ENCODE results near the gene KBTBD4.

KBTBD4 gene

DNA sequence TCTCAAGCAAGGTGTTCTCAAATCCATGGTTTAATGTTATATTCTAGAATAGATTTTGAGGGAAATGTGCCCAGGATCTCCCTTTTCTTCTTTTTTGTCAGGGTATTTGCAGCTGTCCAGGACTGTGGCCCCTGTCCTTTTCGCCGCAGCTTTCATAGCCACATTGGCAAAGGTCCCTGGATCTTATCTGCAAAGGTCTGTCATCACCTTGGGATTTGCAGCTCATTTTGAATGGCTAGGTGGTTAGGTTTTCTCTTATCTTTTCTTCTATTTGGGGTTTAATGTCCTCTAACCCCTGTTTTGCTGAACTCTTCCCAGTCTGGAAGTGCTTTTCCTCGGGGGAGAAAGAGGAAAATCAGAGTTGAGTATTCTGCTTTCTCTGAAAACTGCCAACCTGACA lies 27.2 kb upstream of the KBTBD4 start:
- TF ChIP-seq, protein P1, sequence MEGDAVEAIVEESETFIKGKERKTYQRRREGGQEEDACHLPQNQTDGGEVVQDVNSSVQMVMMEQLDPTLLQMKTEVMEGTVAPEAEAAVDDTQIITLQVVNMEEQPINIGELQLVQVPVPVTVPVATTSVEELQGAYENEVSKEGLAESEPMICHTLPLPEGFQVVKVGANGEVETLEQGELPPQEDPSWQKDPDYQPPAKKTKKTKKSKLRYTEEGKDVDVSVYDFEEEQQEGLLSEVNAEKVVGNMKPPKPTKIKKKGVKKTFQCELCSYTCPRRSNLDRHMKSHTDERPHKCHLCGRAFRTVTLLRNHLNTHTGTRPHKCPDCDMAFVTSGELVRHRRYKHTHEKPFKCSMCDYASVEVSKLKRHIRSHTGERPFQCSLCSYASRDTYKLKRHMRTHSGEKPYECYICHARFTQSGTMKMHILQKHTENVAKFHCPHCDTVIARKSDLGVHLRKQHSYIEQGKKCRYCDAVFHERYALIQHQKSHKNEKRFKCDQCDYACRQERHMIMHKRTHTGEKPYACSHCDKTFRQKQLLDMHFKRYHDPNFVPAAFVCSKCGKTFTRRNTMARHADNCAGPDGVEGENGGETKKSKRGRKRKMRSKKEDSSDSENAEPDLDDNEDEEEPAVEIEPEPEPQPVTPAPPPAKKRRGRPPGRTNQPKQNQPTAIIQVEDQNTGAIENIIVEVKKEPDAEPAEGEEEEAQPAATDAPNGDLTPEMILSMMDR (IDR thresholded peaks at IDR 0.05; ENCODE audit: unreplicated experiment in 3 of 3) = no peak
- Mint-ChIP-seq H3K4me1 (peaks cover 29% of the 10 kb centered on the region), H3K27ac (peak overlapping the region in 2 of 3 experiments; percentile 51 to 56), H3K27me3 (ENCODE audit: low read depth) (no peaks in the 10 kb centered on the region), H3K4me3 (no peak overlapping the region), H3K36me3 (ENCODE audit: low read depth) (peaks cover 10% of the 10 kb centered on the region), H3K9me3 (no peaks in the 10 kb centered on the region)

DNA sequence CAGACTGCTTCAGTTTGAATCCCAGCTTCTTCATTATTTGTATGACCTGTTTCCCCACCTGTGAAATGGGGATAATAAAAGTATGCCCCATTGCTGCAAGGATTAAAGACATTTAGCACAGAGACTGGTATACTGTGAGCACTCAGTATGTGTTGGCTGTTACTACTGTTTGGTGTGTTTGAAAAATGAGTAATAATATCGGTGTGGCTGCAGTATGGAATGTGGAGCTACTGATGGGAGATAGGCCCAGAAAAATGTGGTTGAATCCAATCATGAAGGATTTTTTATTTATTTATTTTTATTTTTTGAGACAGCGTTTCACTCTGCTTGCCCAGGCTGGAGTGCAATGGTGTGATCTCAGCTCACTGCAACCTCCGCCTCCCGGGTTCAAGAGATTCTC lies 24.5 kb upstream of the KBTBD4 start:
- H3K4me1 Mint-ChIP-seq = peaks cover 32% of the 10 kb centered on the region
- no peak overlapping the region for H3K4me3 Mint-ChIP-seq
- H3K27ac Mint-ChIP-seq = no peak overlapping the region
- peaks cover 4% of the 10 kb centered on the region for H3K36me3 Mint-ChIP-seq (ENCODE audit: low read depth)
- H3K27me3 Mint-ChIP-seq (ENCODE audit: low read depth) = peaks cover 9% of the 10 kb centered on the region
- TF ChIP-seq, protein P1 (IDR thresholded peaks at IDR 0.05; ENCODE audit: unreplicated experiment in 3 of 3) = no peak
- no peaks in the 10 kb centered on the region for H3K9me3 Mint-ChIP-seq

DNA sequence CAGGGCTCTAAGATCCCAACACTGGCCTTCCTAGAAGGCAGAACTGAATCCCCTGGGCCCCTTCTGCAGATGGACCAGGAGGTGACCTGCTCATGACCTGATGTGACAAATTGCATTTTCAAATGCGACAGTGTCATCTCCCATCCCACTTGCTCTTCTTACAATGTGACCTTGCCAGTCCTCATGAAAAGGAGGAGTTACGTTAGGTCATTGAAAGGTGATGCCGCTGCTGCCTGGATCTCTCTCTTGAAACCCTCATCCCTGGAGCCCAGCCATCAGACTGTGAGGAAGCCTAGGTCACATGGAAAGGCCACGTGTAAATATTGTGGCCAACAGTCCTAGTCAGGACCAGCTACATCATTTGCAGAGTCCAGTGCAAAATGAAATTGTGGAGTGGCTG lies 21.1 kb upstream of the KBTBD4 start:
- no peak overlapping the region for H3K4me3 Mint-ChIP-seq
- TF ChIP-seq, protein P1 (IDR thresholded peaks at IDR 0.05; ENCODE audit: unreplicated experiment in 3 of 3) = no peak
- H3K4me1 Mint-ChIP-seq = peaks cover 5% of the 10 kb centered on the region
- peaks cover 14% of the 10 kb centered on the region for H3K27me3 Mint-ChIP-seq (ENCODE audit: low read depth)
- no peak overlapping the region for H3K27ac Mint-ChIP-seq
- no peaks in the 10 kb centered on the region for H3K9me3 Mint-ChIP-seq
- no peaks in the 10 kb centered on the region for H3K36me3 Mint-ChIP-seq (ENCODE audit: low read depth)

DNA sequence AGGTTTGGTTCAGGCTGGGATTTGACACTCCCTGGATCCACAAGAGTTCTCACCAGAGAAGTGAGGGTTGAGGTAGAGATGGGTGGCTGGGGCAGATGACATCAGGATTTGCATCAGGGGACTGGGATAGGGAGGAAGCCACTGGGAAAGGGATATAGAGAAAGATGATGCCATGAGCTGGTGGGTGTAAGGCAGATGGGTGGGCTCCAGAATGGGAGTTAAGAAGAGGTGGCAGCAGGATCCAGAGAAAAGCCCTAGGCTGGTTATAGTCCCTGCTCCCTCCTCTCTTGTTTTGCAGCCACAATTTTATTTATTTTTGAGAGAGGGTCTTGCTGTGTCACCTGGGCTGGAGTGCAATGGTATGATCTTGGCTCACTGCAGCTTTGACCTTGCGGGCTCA lies 17.2 kb upstream of the KBTBD4 start:
- Mint-ChIP-seq H3K9me3 (no peaks in the 10 kb centered on the region), H3K4me3 (peak overlapping the region in 1 of 3 experiments; percentile 19), H3K4me1 (peaks cover 21% of the 10 kb centered on the region), H3K27ac (no peak overlapping the region), H3K36me3 (ENCODE audit: low read depth) (no peaks in the 10 kb centered on the region), H3K27me3 (ENCODE audit: low read depth) (peaks cover 33% of the 10 kb centered on the region)
- TF ChIP-seq, protein P1 (IDR thresholded peaks at IDR 0.05; ENCODE audit: unreplicated experiment in 3 of 3) = no peak

DNA sequence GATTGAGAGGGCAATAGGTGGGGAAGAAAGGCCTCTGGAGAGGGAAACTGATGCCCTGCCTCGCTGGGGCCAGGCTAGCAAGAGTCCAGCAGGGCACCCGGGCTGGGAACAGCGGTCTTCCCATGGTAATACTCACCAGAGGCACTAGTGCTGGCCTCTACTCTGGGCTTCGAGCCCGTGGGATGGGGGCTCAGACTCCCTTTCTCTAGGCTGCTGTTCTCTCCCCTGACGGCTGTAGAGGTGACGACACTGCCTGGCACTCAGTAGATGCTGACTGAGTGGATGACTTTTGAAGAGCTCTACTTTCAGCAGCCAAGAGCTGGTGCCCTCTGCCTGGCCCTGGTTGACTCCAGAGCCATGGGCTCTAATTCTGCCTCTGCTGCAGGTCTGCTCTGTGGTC lies 16.3 kb upstream of the KBTBD4 start:
- peak overlapping the region in 2 of 3 experiments; percentile 75 to 76 for H3K4me3 Mint-ChIP-seq
- TF ChIP-seq, protein P1 (IDR thresholded peaks at IDR 0.05; ENCODE audit: unreplicated experiment in 3 of 3) = no peak
- H3K4me1 Mint-ChIP-seq = peaks cover 21% of the 10 kb centered on the region
- H3K27ac Mint-ChIP-seq = no peak overlapping the region
- no peaks in the 10 kb centered on the region for H3K9me3 Mint-ChIP-seq
- H3K27me3 Mint-ChIP-seq (ENCODE audit: low read depth) = peaks cover 32% of the 10 kb centered on the region
- no peaks in the 10 kb centered on the region for H3K36me3 Mint-ChIP-seq (ENCODE audit: low read depth)
